Fibroblast of lung (primary cell): ENCODE data around the gene ZBTB1.

Source experiments
- EZH2 ChIP-seq: IDR thresholded peaks from 2 replicates; pipeline ENCODE4 v1.5.1; 2012; ENCODE audit warnings: low read length, control low read depth, mild to moderate bottlenecking; ENCODE audit errors: missing control alignments
- TF ChIP-seq, protein P1 (sequence below), 2 donors: IDR thresholded peaks in 1 of 2; conservative IDR thresholded peaks in 1 of 2; 1 replicate in 1 of 2; 2 replicates in 1 of 2; pipeline ENCODE4 v1.5.1; 2011 to 2012; ENCODE audit warnings: low read length in 2 of 2, control low read depth in 1 of 2, inconsistent platforms in 1 of 2, low read depth in 1 of 2, mild to moderate bottlenecking in 1 of 2

DNA sequence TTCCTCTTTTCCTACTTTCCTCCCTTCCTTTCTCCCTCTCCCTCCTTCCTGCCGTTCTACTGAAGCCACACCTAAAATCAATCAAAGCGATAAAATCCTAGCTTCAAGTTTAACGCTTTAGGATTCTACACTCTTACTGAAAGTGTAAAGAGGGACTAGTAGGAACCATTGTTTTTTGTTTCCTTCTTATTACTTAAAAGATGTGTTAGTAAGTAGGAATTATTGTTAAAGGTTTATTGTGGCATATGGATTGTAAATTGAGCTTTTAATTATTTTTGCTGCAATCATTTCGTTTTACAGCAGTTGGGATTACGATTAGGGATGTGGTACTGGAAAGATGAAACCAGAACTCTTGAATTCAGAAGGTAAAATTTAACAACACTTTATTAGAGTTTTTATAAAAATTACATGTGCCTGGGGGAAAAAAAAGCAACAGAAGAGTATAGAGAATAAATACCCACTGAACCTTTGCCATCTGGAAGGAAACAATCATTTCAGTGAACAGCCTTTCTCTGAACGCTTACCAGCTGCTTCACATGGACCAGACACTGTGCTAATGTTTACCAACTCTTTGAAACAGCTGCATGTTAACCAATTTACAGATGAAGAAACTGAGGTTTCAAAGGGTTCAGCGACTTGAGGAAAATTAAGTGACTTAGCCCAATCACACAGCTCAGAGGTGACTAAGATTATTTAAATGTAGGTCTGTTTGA, 46.2 kb downstream of the ZBTB1 start:
- TF ChIP-seq, protein P1, sequence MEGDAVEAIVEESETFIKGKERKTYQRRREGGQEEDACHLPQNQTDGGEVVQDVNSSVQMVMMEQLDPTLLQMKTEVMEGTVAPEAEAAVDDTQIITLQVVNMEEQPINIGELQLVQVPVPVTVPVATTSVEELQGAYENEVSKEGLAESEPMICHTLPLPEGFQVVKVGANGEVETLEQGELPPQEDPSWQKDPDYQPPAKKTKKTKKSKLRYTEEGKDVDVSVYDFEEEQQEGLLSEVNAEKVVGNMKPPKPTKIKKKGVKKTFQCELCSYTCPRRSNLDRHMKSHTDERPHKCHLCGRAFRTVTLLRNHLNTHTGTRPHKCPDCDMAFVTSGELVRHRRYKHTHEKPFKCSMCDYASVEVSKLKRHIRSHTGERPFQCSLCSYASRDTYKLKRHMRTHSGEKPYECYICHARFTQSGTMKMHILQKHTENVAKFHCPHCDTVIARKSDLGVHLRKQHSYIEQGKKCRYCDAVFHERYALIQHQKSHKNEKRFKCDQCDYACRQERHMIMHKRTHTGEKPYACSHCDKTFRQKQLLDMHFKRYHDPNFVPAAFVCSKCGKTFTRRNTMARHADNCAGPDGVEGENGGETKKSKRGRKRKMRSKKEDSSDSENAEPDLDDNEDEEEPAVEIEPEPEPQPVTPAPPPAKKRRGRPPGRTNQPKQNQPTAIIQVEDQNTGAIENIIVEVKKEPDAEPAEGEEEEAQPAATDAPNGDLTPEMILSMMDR (conservative IDR thresholded peaks at IDR 0.05 in 1 of 2, IDR thresholded peaks at IDR 0.05 in 1 of 2; ENCODE audit: low read depth in 1 of 2, low read length in 2 of 2) = no peak
- no peak for TF ChIP-seq EZH2
